RWPE2 (cell line): ENCODE results near the gene NDUFS6.

Experiments used
- ATAC-seq: fragments of 200-7000 bp; cut with Tn5 transposase; 3 replicates; pipeline ENCODE4 v1.9.1; 2021; ENCODE audit warnings: low read depth
- DNase-seq: peaks from one replicate; pipeline ENCODE4 v3.0.0-alpha.2; 2020; ENCODE audit warnings: low spot score
- H3K27ac ChIP-seq: fragments of 450-650 bp; 2 replicates; pipeline ENCODE4 v1.5.1; 2017; ENCODE audit warnings: mild to moderate bottlenecking; ENCODE audit not compliant: poor library complexity, severe bottlenecking
- H3K27me3 ChIP-seq: fragments of 250-450 bp; sonication (Bioruptor Pico); 2 replicates; pipeline ENCODE4 v1.5.1; 2021; ENCODE audit warnings: mild to moderate bottlenecking, moderate library complexity; ENCODE audit not compliant: insufficient read depth, poor library complexity, severe bottlenecking
- H3K36me3 ChIP-seq: fragments of 250-450 bp; sonication (Bioruptor Pico); 2 replicates; pipeline ENCODE4 v1.5.1; 2020; ENCODE audit warnings: low read depth, mild to moderate bottlenecking, moderate library complexity
- H3K4me1 ChIP-seq: fragments of 250-450 bp; sonication (Bioruptor Pico); 2 replicates; pipeline ENCODE4 v1.5.1; 2021; ENCODE audit warnings: mild to moderate bottlenecking, moderate library complexity; ENCODE audit not compliant: insufficient read depth, poor library complexity, severe bottlenecking
- H3K4me3 ChIP-seq: fragments of 250-450 bp; sonication (Bioruptor Pico); 2 replicates; pipeline ENCODE4 v1.5.1; 2021; ENCODE audit warnings: mild to moderate bottlenecking, moderate library complexity; ENCODE audit not compliant: severe bottlenecking
- H3K9me3 ChIP-seq: fragments of 250-450 bp; sonication (Bioruptor Pico); 2 replicates; pipeline ENCODE4 v1.5.1; 2021; ENCODE audit warnings: mild to moderate bottlenecking, moderate library complexity; ENCODE audit not compliant: severe bottlenecking
- TF ChIP-seq, protein P1 (sequence below): fragments of 450-650 bp; IDR thresholded peaks from one replicate; pipeline ENCODE4 v1.5.1; 2017; ENCODE audit warnings: mild to moderate bottlenecking, moderate library complexity; ENCODE audit not compliant: poor library complexity, severe bottlenecking

The NDUFS6 gene

DNA sequence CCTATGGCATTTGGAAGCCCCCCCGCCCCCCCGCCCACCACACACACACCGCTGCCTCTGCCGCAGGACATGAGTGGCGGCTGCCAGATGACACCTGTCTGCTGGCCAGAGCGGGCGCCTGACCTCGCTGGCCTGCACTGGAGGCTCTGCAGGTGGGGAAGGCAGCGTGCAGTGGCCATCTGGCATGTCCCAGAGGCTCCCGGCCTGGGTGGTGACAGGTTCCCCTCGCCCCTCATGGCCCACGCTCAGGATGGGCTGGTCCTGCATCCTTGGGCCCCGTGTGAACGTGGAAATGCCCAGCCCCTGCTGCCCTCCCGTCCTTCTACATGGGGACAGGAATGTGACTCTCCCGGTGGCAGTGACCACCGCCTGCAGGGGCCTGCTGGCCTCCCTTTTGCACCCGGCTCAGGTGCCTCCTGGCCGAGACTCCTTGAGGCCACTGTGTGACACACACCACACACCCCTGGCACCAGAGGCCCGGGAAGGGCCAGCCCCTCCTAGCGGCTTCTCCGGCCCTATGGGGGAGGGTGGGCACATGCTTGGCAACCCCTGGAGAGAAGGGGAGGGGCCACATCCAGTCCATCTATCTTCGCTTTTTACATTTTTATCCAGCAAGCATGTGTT, 51.2 kb downstream of the NDUFS6 start:
- Histone ChIP-seq H3K27ac (no peak overlapping the region), H3K4me1 (no peaks in the 10 kb centered on the region), H3K36me3 (no peaks in the 10 kb centered on the region), H3K4me3 (no peak overlapping the region), H3K9me3 (no peaks in the 10 kb centered on the region), H3K27me3 (peaks cover 20% of the 10 kb centered on the region)
- DNase-seq (no peak), ATAC-seq (no peak)
- TF ChIP-seq, protein P1, sequence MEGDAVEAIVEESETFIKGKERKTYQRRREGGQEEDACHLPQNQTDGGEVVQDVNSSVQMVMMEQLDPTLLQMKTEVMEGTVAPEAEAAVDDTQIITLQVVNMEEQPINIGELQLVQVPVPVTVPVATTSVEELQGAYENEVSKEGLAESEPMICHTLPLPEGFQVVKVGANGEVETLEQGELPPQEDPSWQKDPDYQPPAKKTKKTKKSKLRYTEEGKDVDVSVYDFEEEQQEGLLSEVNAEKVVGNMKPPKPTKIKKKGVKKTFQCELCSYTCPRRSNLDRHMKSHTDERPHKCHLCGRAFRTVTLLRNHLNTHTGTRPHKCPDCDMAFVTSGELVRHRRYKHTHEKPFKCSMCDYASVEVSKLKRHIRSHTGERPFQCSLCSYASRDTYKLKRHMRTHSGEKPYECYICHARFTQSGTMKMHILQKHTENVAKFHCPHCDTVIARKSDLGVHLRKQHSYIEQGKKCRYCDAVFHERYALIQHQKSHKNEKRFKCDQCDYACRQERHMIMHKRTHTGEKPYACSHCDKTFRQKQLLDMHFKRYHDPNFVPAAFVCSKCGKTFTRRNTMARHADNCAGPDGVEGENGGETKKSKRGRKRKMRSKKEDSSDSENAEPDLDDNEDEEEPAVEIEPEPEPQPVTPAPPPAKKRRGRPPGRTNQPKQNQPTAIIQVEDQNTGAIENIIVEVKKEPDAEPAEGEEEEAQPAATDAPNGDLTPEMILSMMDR = no peak

DNA sequence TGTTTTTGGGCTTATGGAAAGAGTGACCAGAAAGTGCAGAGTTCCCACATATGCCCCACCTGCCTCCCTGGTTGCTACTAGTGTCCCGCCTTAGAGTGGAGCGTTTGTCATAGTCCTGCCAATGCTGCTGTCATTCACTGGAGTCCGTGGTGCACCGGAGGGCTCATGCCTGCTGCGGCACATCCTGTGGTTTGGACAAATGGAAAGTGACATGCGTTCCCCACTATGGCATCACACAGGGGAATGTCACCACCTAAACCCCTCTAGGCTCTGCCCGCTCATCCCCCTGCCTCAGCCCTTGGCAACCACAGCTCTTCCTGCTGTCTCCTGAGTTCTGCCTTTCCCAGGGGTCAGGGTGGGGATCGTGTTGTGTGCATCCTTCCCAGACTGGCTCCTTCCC, 52.3 kb downstream of the NDUFS6 start:
- no peaks in the 10 kb centered on the region for H3K4me1 ChIP-seq
- peaks cover 20% of the 10 kb centered on the region for H3K27me3 ChIP-seq
- no peak overlapping the region for H3K4me3 ChIP-seq
- H3K36me3 ChIP-seq = no peaks in the 10 kb centered on the region
- TF ChIP-seq, protein P1 = no peak
- DNase-seq (no peak), ATAC-seq (no peak; the same call in 2 of the 3 replicates)
- no peaks in the 10 kb centered on the region for H3K9me3 ChIP-seq
- no peak overlapping the region for H3K27ac ChIP-seq

DNA sequence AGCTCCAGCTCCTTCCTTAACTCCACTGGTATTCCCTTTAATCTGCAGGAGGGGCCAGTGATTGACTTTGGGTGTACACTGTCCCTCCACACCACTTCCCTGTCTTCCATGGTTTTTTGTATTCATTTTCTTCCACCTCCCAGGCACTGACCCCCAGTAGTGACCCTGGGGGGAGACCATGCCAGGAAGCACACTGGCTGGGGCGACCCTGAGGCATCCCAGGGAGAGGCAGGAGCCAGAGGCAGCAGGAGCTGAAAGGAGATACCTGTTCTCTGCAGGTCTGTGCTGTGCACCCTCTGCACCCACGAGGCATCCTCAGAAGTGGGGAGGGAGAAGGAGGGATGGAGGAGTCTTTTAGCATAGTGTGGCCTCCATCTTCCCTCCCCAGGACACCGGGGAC, 53.9 kb downstream of the NDUFS6 start:
- H3K9me3 ChIP-seq = no peaks in the 10 kb centered on the region
- peaks cover 20% of the 10 kb centered on the region for H3K27me3 ChIP-seq
- H3K4me1 ChIP-seq = no peaks in the 10 kb centered on the region
- H3K27ac ChIP-seq = no peak overlapping the region
- ATAC-seq (no peak), DNase-seq (no peak)
- H3K36me3 ChIP-seq = no peaks in the 10 kb centered on the region
- TF ChIP-seq, protein P1 = no peak
- no peak overlapping the region for H3K4me3 ChIP-seq

DNA sequence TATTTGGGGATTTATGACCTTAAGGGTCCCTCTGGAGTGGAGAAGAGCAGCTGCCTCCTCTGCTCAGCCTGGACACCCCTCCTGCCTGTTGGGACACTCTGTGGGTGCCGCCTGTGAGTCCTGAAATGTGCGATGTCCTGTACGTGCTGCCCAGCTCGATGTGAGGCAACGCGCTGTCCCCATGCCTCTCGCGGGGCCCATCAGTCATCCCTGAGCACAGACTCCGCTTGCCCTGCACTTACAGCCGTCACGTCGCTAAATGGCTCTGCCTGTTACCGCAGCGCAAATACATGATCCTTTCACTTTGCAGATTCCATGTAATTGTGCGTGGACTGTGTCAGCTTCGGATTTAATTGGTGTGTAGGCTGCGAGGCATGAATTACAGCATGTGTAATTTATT, 54.4 kb downstream of the NDUFS6 start:
- DNase-seq (no peak), ATAC-seq (no peak)
- H3K27me3 ChIP-seq = peaks cover 18% of the 10 kb centered on the region
- no peaks in the 10 kb centered on the region for H3K36me3 ChIP-seq
- no peak overlapping the region for H3K27ac ChIP-seq
- TF ChIP-seq, protein P1 = no peak
- no peaks in the 10 kb centered on the region for H3K9me3 ChIP-seq
- H3K4me1 ChIP-seq = no peaks in the 10 kb centered on the region
- H3K4me3 ChIP-seq = no peak overlapping the region

DNA sequence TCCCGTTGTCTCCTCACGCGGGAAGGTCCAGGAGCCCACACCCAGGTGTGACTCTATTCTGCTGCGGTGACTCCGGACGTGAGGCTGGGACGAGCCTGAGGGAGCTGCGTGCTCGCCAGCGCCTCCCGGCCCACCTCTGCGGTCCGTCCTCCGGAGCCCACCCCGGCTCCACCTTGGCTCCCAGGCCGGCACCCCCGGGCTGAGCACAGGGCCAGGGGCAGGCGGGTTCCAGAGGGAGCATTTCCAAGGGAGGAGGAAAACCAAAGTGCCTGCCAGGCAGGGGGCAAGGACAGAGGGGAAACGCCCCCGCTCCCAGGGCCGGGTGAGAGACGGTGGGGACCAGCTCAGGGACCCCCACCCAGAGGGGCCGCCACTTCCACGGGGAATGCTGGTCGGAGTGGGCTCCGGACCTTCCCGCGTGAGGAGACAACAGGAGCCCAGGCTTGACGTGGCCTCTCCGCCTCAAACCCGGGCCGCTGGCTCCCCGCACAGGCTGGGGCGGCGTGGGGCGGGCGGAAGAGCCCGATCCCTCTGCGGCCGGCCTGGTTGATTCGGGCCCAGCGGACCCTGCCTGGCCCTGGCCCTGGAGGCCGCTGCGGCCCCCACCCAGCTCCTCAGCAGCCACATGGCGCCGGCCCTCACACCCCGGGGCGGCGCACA, 55.5 kb downstream of the NDUFS6 start:
- Histone ChIP-seq H3K4me1 (no peaks in the 10 kb centered on the region), H3K27ac (no peak overlapping the region), H3K9me3 (no peaks in the 10 kb centered on the region), H3K27me3 (peaks cover 10% of the 10 kb centered on the region), H3K36me3 (no peaks in the 10 kb centered on the region), H3K4me3 (no peak overlapping the region)
- no peak; the same call in 2 of the 3 replicates for ATAC-seq
- TF ChIP-seq, protein P1 = no peak
- DNase-seq = no peak
